G401 (cell line): ENCODE results near the gene PXDN. TPM values are rescaled to one million over a fixed set of nuclear protein-coding genes. Genes with fewer than 3 reads are reported as not detected.

ENCODE experiments used
- DNase-seq: peaks from one replicate; pipeline ENCODE4 v3.0.0-alpha.2; 2015; ENCODE audit warnings: low spot score
- in situ Hi-C: cut with HindIII; loops from 2 replicates; pipeline ENCODE4 v1.10.0; 2016; ENCODE audit warnings: low sequenced_read_pairs, mixed read lengths
- total RNA-seq: library from RNA; depleted of rRNA; stranded (reverse); fragments of >200 nt; shearing (Covaris generic); gene quantifications from 2 replicates; pipeline ENCODE4 v1.2.3, GENCODE V29; 2014

The PXDN gene
- total RNA-seq, 1 experiment from 2014 or later, result 25.4 TPM

GRCh38 chr2:1661891-1662605, 82.3 kb downstream of the PXDN start:
- in situ Hi-C loops, result no loop called here
- no peak for DNase-seq

DNA sequence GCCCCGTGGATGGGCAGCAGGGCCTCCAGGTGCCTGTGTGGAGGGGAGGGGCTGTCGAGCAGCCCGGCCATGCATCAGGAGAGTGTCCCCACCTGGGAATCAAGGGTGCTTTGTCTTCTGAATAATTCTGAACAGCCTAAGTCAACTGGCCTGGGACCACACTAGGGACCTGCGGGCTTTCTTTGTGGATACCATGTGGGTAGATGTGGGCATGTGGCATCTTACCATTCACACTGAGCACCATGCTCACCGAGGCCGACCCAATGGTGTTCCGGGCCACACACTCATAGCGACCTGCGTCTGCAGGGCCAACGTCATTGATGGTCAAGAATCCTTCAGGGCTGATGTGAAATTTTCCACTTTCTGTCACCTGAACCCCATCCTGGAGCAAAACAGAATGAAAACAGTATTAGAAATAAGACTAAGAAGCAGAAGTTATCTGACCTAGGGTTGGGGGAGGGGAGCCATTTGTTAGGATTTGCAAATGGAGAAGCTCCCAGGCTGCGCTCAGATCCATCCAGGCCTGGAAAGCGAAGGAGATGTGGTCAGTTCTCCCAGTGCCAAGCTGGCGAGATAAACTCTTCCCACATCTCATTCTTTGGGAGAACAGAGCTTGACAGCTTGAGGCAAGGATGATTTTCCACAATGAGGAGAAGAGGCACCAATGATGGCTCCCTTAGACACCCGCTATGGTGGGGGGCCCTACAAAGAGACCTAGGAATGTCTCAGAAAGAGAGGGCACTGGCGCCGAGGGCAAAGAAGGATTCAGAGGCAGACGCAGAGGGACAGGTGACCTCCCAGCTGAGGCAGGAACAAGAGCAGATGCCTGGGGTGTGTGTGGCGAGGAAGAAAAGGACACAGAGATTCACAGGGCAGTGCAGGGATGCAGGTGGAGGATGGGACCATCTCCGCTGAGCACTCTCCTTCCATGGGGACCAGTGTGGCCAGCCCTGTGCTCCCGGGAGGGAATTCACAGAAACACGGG, 83.4 kb downstream of the PXDN start:
- no peak for DNase-seq
- in situ Hi-C loops, result no loop called here

- no peak for DNase-seq
- in situ Hi-C loops, result no loop called here
These were observed 84.3 kb downstream of the PXDN start for GRCh38 chr2:1659951-1660565.

DNA sequence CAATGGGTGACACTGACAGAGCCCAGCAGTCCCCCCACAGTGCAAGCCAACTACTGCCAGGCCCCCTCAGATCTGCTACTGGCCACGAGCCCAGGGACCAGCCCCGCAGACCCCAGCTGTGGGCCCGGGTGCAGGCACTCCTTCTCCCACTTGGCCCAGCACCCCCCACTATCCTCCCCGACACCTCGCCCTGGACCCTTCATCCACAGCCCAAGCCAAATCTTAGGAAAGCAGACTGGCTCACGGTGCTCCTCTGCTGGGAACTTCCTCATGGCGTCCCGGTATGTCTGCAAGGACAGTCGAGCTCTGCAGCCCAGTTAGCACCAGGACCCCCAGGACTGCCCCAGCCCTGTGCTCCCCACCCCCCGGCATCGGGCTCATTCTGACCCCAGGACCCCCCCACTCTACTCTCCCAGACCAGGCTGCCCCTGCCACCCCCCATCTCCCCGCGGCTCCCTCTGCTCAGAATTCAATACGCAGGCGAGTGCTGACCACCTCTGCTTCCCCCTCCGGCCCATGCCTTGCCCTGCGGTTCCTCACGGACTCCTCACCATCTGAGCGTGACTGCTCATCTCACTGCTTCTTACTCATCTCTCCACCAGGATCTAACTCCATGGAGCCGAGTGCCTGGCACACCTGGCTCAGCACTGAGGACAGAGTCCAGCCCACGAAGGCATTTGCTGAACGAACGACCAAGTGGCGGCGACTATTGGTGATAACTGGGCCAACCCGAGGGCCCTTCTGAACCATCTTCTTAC, 85.7 kb downstream of the PXDN start:
- no peak for DNase-seq
- in situ Hi-C loops, result no loop called here

DNA sequence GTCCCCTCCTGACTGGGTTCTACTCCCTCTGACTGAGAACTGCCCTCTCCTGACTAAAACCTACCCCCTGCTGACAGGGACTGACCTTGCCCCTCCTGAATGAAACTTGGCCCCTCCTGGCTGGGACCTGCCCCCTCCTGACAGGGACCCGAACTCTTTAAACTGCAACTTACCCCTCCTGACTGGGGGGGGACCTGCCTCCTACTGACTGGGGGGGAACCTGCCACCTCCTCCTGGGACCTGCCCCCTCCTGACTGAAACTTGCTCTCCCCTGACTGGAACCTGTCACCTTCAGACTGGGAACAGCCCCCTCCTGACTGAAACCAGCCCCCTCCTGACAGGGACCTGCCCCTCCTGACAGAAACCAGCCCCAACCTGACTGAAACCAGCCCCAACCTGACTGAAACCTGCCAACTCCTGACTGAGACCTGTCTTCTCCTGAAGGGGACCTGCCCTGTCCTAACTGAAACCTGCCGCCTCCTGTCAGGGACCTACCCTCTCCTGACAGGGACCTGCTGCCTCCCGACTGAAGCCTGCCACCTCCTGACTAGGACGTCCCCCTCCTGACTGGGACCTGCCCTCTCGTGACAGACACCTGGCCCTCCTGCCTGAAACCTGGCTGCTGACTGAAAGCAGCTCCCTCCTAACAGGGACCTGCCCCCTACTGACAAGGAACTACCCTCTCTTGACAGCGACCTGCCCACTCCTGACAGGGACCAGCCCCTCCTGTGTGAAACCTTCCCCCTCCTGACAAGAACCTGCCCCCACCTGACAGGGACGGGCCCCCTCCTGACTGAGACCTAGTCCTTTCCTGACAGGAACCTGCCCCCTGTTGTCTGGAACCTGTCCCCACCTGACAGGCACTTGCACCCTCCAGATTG, 87.1 kb downstream of the PXDN start:
- DNase-seq, result no peak
- in situ Hi-C loops, result no loop called here

DNA sequence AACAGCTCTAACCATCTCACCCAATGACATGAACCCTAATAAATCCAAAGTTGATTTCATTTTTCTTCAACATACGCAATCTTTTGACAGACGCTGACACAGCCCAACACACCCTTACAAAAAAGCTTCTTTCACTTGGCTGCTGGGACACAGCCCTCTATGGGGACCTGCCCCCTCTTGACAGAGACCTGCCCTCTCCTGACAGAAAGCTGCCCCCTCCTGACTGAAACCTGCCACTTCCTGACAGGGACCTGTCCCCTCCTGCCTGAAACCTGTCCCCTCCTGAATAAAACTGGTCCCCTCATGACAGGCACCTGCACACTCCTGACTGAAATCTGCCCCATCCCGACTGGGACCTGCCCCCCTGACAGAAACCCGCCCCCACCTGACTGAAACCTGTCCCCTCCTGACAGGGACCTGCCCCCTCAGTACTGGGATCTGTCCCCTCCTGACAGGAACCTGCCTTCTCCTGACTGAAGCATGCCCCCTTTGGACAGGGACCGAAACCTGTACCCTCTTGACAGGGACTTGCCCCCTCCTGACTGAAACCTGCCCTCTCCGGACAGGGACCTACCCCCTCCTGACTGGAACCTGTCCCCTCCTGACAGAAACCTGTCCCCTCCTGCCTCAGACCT, 87.9 kb downstream of the PXDN start:
- in situ Hi-C loops, result no loop called here
- no peak for DNase-seq

GRCh38 chr2:1655461-1655860, 88.9 kb downstream of the PXDN start:
- in situ Hi-C loops, result no loop called here
- DNase-seq, result no peak

- DNase-seq, result no peak
- in situ Hi-C loops, result no loop called here
These were observed 89.5 kb downstream of the PXDN start for GRCh38 chr2:1654696-1655374.

- no peak for DNase-seq
- in situ Hi-C loops, result no loop called here
These were observed 90.2 kb downstream of the PXDN start for GRCh38 chr2:1653956-1654695.

GRCh38 chr2:1652034-1652790, 92.1 kb downstream of the PXDN start:
- DNase-seq, result no peak
- in situ Hi-C loops, result no loop called here

DNA sequence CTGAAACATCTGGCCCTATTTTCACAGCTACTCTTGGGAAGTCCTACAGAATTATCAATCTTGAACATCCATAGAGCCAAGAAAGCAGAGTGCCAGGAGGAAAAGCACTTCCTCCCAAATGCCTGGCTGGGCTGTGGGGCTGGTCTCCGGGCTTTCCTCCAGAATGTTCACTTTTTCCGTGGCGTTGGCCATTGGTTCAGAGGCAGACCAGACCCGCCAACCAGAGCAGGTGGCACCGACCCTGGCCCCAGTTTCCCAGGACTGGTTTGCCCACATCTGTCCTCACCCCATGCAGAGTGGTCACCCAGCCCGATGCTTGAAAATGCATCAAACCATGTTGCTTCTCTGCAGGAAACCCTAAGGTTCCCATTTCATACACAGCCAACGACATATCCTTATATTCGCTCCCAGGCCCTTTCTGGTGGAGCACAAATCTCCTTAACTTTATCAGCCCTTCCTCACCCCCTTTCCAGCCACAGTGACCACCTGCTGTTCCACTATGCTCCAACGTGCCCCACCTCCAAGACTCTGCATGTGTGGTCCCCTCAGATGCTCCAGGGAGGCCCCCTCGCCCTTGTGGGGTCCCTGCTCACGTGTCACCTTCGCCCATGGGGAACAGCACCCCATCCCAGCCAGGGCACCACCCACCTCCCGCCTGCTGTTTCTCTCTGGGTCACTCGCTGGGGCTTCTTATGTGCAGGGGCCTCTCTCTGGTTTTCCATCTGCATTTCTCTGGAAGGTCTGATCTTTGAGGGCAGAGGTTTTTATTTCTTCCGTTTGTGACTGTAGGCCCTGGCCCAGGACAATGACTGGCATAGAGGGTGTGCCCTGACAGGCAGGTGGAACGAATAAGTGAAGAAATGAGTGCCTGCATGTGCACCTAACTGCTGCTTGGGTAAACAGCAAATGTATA, 92.9 kb downstream of the PXDN start:
- in situ Hi-C loops, result no loop called here
- no peak for DNase-seq

- in situ Hi-C loops, result no loop called here
- DNase-seq, result no peak
These were observed 94.0 kb downstream of the PXDN start for GRCh38 chr2:1650085-1650872.

DNA sequence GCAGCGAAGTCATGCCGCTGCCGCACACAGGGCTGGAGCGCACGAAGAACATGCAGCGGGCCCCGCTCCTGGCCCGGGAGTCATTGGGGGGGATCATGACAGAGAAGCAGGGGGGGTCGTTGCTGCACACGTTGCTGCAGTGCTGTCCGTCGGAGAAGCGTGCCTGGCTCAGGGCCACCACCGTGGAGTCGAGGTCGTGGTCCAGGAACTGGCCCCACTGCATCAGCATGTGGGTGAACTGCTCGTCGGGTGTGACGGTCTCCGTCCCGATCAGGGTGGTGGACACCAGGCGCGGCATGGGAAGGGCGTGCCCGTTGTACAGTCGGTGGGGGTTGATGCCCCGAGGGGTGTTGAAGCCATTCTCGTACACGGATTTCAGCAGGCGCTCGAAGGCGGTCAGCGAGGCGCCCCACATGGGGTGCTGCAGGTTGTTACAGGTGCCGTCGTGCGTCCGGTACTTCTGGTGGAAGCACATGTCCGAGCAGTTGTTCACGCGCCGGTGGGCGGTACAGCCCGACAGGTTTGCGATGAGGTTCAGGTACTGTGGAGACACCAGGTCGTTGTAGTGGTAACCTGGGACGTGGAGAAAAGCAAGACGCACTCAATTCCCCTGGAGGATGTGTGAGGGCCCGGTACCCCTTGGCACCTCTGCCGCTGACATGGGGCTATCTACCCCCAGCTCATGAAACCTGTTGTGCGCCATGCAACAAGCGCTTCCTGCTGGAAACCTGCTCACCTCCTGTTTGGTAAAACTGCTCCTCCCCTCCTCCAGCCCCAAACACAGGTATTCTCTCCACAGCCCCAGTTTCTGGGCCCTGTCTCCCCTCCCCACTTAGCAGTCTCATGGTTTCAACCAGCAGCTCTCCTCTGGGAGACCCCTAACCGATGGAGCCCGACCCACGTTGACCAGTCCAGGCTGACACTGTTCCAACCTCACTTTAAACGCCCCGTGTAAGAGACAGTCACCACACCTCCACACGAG, 94.9 kb downstream of the PXDN start:
- in situ Hi-C loops, result no loop called here
- DNase-seq, result no peak
